SK-N-SH (cell line): ENCODE results near the gene SPAST.
A peak's percentile ranks its signal among the peaks of the same experiment; 100 is the strongest.

Experiments used
- CHD2 ChIP-seq: fragments of 150-350 bp; IDR thresholded peaks from 2 replicates; pipeline ENCODE4 v1.6.1; 2018; ENCODE audit warnings: low read length; ENCODE audit not compliant: partially characterized antibody
- CTCF ChIP-seq: fragments of 200-600 bp; sonication (generic); IDR thresholded peaks from 2 replicates; pipeline ENCODE4 v1.6.1; 2017; ENCODE audit warnings: antibody characterized with exemption, mild to moderate bottlenecking, moderate library complexity
- FOXM1 ChIP-seq: IDR thresholded peaks from 2 replicates; pipeline ENCODE4 v1.4.0; 2012; ENCODE audit warnings: low read depth, mild to moderate bottlenecking
- GABPA ChIP-seq: IDR thresholded peaks from 2 replicates; pipeline ENCODE4 v1.4.0; 2012; ENCODE audit warnings: low read depth, mild to moderate bottlenecking
- JUND ChIP-seq: IDR thresholded peaks from 2 replicates; pipeline ENCODE4 v1.4.0; 2012
- MXI1 ChIP-seq: IDR thresholded peaks from 2 replicates; pipeline ENCODE4 v1.6.1; 2012; ENCODE audit warnings: mild to moderate bottlenecking, low read depth, low read length, improper control_type of control experiment
- NFIC ChIP-seq: IDR thresholded peaks from 2 replicates; pipeline ENCODE4 v1.4.0; 2012; ENCODE audit warnings: borderline replicate concordance
- PBX3 ChIP-seq: IDR thresholded peaks from 2 replicates; pipeline ENCODE4; 2012
- POLR2AphosphoS5 ChIP-seq: IDR thresholded peaks from 2 replicates; pipeline ENCODE4 v1.6.1; 2012; ENCODE audit warnings: low read depth, low read length
- REST ChIP-seq: IDR thresholded peaks from 2 replicates; pipeline ENCODE4 v1.6.1; 2012; ENCODE audit warnings: mild to moderate bottlenecking, low read depth, low read length, moderate library complexity
- RXRA ChIP-seq: IDR thresholded peaks from 2 replicates; pipeline ENCODE4 v1.4.0; 2012; ENCODE audit warnings: low read depth, mild to moderate bottlenecking, borderline replicate concordance
- TAF1 ChIP-seq: IDR thresholded peaks from 2 replicates; pipeline ENCODE4 v1.6.1; 2012; ENCODE audit warnings: low read depth, mild to moderate bottlenecking, low read length, moderate library complexity, borderline replicate concordance
- TEAD4 ChIP-seq: IDR thresholded peaks from 2 replicates; pipeline ENCODE4 v1.4.0; 2012; ENCODE audit warnings: mild to moderate bottlenecking, borderline replicate concordance; ENCODE audit not compliant: insufficient read depth
- USF1 ChIP-seq: IDR thresholded peaks from 2 replicates; pipeline ENCODE4 v1.4.0; 2012; ENCODE audit warnings: low read depth, borderline replicate concordance

GRCh38 chr2:32063310-32064020 lies at the start of gene SPAST:
- TF ChIP-seq CTCF, result peak; percentile 45
- peak; percentile 70 for TF ChIP-seq REST
- TF ChIP-seq POLR2AphosphoS5, result peak; percentile 96
- no peak for TF ChIP-seq PBX3
- no peak for TF ChIP-seq TEAD4
- peak; percentile 62 for TF ChIP-seq GABPA
- peak; percentile 88 for TF ChIP-seq MXI1
- no peak for TF ChIP-seq JUND
- TF ChIP-seq USF1, result no peak
- TF ChIP-seq FOXM1, result no peak
- peak; percentile 70 for TF ChIP-seq TAF1
- no peak for TF ChIP-seq RXRA
- peak; percentile 81 for TF ChIP-seq CHD2
- peak; percentile 49; the same call in 1 of the 2 replicates for TF ChIP-seq NFIC
